Ishikawa (cell line): Measurements from ENCODE around the gene ETHE1.

Experiments used
- CEBPB ChIP-seq: IDR thresholded peaks from 2 replicates; pipeline ENCODE4 v1.6.1; 2012
- CREB1 ChIP-seq: IDR thresholded peaks from 2 replicates; pipeline ENCODE4 v1.6.1; 2012; ENCODE audit warnings: low read depth
- EGR1 ChIP-seq: IDR thresholded peaks from 2 replicates; pipeline ENCODE4 v1.6.1; 2012
- EP300 ChIP-seq: IDR thresholded peaks from 2 replicates; pipeline ENCODE4 v1.6.1; 2012; ENCODE audit warnings: borderline replicate concordance
- FOXM1 ChIP-seq: IDR thresholded peaks from 2 replicates; pipeline ENCODE4 v1.6.1; 2012; ENCODE audit warnings: low read depth, borderline replicate concordance
- MAX ChIP-seq: IDR thresholded peaks from 2 replicates; pipeline ENCODE4 v1.6.1; 2012
- NFIC ChIP-seq: IDR thresholded peaks from 2 replicates; pipeline ENCODE4 v1.6.1; 2012
- RAD21 ChIP-seq: IDR thresholded peaks from 2 replicates; pipeline ENCODE4 v1.6.1; 2012; ENCODE audit warnings: low read depth
- REST ChIP-seq: IDR thresholded peaks from 2 replicates; pipeline ENCODE4 v1.6.1; 2012; ENCODE audit warnings: low read depth, mild to moderate bottlenecking
- TAF1 ChIP-seq: IDR thresholded peaks from 2 replicates; pipeline ENCODE4 v1.6.1; 2012; ENCODE audit warnings: low read depth, mild to moderate bottlenecking
- TCF12 ChIP-seq: IDR thresholded peaks from 2 replicates; pipeline ENCODE4 v1.6.1; 2012; ENCODE audit warnings: low read depth
- TEAD4 ChIP-seq: IDR thresholded peaks from 2 replicates; pipeline ENCODE4 v1.6.1; 2012
- USF1 ChIP-seq: IDR thresholded peaks from 2 replicates; pipeline ENCODE4 v1.6.1; 2012
- YY1 ChIP-seq: IDR thresholded peaks from 2 replicates; pipeline ENCODE4 v1.6.1; 2012; ENCODE audit warnings: low read depth
- ZBTB7A ChIP-seq: IDR thresholded peaks from 2 replicates; pipeline ENCODE4 v1.6.1; 2012; ENCODE audit warnings: low read depth

The ETHE1 gene

GRCh38 chr19:43481701-43482100 is 45.3 kb downstream of the ETHE1 start:
- TF ChIP-seq REST = no peak
- no peak for TF ChIP-seq USF1
- TF ChIP-seq CEBPB = no peak
- TF ChIP-seq NFIC = no peak
- TF ChIP-seq ZBTB7A = no peak
- TF ChIP-seq CREB1 = no peak
- TF ChIP-seq TAF1 = no peak

- TF ChIP-seq MAX (no peak), USF1 (no peak), EP300 (no peak), NFIC (no peak), RAD21 (no peak), TEAD4 (no peak), CEBPB (no peak), REST (no peak), CREB1 (no peak), TCF12 (no peak), ZBTB7A (no peak), FOXM1 (no peak), TAF1 (no peak), YY1 (no peak), EGR1 (no peak)
Observed at GRCh38 chr19:43480574-43480973, 46.4 kb downstream of the ETHE1 start.

GRCh38 chr19:43479961-43480561 is 46.9 kb downstream of the ETHE1 start:
- TF ChIP-seq FOXM1 (no peak), RAD21 (no peak), REST (no peak), EP300 (no peak)

- TF ChIP-seq FOXM1 (no peak), CREB1 (no peak)
Observed at GRCh38 chr19:43479226-43479625, 47.8 kb downstream of the ETHE1 start.

GRCh38 chr19:43478323-43478722 is 48.7 kb downstream of the ETHE1 start:
- TF ChIP-seq CREB1 = no peak
- TF ChIP-seq CEBPB = no peak
- no peak for TF ChIP-seq FOXM1
- TF ChIP-seq TCF12 = no peak
- no peak for TF ChIP-seq TEAD4
- TF ChIP-seq ZBTB7A = no peak
- no peak for TF ChIP-seq YY1
- no peak for TF ChIP-seq EGR1
- TF ChIP-seq NFIC = no peak

GRCh38 chr19:43476606-43477005 is 50.4 kb downstream of the ETHE1 start:
- no peak for TF ChIP-seq CEBPB
- TF ChIP-seq TEAD4 = peak; percentile 66
- TF ChIP-seq EP300 = no peak
